ENCODE results near the gene SKI.

GRCh38 chr1:2221271-2221670 is 6.8 kb upstream of the SKI start:
- TF ChIP-seq, protein P1, sequence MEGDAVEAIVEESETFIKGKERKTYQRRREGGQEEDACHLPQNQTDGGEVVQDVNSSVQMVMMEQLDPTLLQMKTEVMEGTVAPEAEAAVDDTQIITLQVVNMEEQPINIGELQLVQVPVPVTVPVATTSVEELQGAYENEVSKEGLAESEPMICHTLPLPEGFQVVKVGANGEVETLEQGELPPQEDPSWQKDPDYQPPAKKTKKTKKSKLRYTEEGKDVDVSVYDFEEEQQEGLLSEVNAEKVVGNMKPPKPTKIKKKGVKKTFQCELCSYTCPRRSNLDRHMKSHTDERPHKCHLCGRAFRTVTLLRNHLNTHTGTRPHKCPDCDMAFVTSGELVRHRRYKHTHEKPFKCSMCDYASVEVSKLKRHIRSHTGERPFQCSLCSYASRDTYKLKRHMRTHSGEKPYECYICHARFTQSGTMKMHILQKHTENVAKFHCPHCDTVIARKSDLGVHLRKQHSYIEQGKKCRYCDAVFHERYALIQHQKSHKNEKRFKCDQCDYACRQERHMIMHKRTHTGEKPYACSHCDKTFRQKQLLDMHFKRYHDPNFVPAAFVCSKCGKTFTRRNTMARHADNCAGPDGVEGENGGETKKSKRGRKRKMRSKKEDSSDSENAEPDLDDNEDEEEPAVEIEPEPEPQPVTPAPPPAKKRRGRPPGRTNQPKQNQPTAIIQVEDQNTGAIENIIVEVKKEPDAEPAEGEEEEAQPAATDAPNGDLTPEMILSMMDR (IDR thresholded peaks at IDR 0.05; ENCODE audit: low read depth, low read length, poor library complexity, severe bottlenecking): no peak
- no peak for TF ChIP-seq EZH2phosphoT487 (IDR thresholded peaks at IDR 0.05; ENCODE audit: borderline replicate concordance, low read length)
